Thymus (tissue), 11 donors: ENCODE data around the gene CTLA4. TPM values are rescaled to one million over a fixed set of nuclear protein-coding genes. Genes with fewer than 3 reads are reported as not detected.

Experiments
- DNase-seq, 9 donors: peaks; one replicate each; pipeline ENCODE4 v3.0.0-alpha.2; 2013; ENCODE audit warnings: low spot score in 9 of 9, low read depth in 6 of 9, missing footprints in 1 of 9
- H3K27ac ChIP-seq, 2 donors: one replicate each; pipeline ENCODE4 v1.5.1; 2013; ENCODE audit warnings: control low read depth in 1 of 2, low read depth in 1 of 2, low read length in 1 of 2, mild to moderate bottlenecking in 1 of 2, moderate library complexity in 1 of 2
- H3K27me3 ChIP-seq, 2 donors: one replicate each; pipeline ENCODE4 v1.5.1; 2013; ENCODE audit warnings: low read length in 1 of 2; ENCODE audit not compliant: control insufficient read depth in 2 of 2, insufficient read depth in 1 of 2
- H3K36me3 ChIP-seq, 2 donors: one replicate each; pipeline ENCODE4 v1.5.1; 2013; ENCODE audit warnings: low read length in 1 of 2, mild to moderate bottlenecking in 1 of 2, moderate library complexity in 1 of 2; ENCODE audit not compliant: control insufficient read depth in 2 of 2, insufficient read depth in 2 of 2
- H3K4me1 ChIP-seq, 2 donors: one replicate each; pipeline ENCODE4 v1.5.1; 2013; ENCODE audit warnings: low read length in 2 of 2; ENCODE audit not compliant: control insufficient read depth in 2 of 2, insufficient read depth in 2 of 2
- H3K4me3 ChIP-seq, 2 donors: one replicate each; pipeline ENCODE4 v1.5.1; 2013; ENCODE audit warnings: low read length in 2 of 2, control low read depth in 1 of 2, mild to moderate bottlenecking in 1 of 2
- H3K9me3 ChIP-seq, 2 donors: one replicate each; pipeline ENCODE4 v1.5.1; 2013; ENCODE audit warnings: low read length in 1 of 2, mild to moderate bottlenecking in 1 of 2; ENCODE audit not compliant: control insufficient read depth in 2 of 2, insufficient read depth in 1 of 2
- WGBS: extraction: QIAGEN DNeasy Blood & Tissue Kit; methylation state at CpG from one replicate; pipeline ENCODE4 v1.1.7; 2013; 5-methylcytosine and 5-hydroxymethylcytosine counted together
- polyA plus RNA-seq: library from polyadenylated mRNA; stranded (reverse); fragments of 200-250 nt; gene quantifications from one replicate; pipeline ENCODE4 v1.2.3, GENCODE V29; 2013
- total RNA-seq: library from RNA; stranded (reverse); fragments of 120-200 nt; gene quantifications from one replicate; pipeline ENCODE4 v1.2.4, GENCODE V29; 2013
- donor health status: healthy.

Gene CTLA4
- total and polyA plus RNA-seq, 2 donors = 10.6 to 12.3 TPM

GRCh38 chr2:203852760-203853159, 14.8 kb upstream of the CTLA4 start:
- H3K4me3 ChIP-seq = no peak overlapping the region
- 97% methylated on average over 2 of the region's 2 CpGs for WGBS
- no peak for DNase-seq

GRCh38 chr2:203853271-203853670, 14.3 kb upstream of the CTLA4 start:
- Histone ChIP-seq H3K9me3 (no peaks in the 10 kb centered on the region), H3K4me3 (no peak overlapping the region), H3K4me1 (no peaks in the 10 kb centered on the region), H3K27me3 (no peaks in the 10 kb centered on the region), H3K27ac (no peak overlapping the region), H3K36me3 (no peaks in the 10 kb centered on the region)
- WGBS = 87% methylated on average over 3 of the region's 3 CpGs
- no peak for DNase-seq

More at GRCh38 chr2:203852760-203853159, 14.8 kb upstream of the CTLA4 start:
- Histone ChIP-seq H3K27ac (no peak overlapping the region), H3K27me3 (no peaks in the 10 kb centered on the region), H3K4me1 (no peaks in the 10 kb centered on the region), H3K9me3 (no peaks in the 10 kb centered on the region), H3K36me3 (no peaks in the 10 kb centered on the region)

DNA sequence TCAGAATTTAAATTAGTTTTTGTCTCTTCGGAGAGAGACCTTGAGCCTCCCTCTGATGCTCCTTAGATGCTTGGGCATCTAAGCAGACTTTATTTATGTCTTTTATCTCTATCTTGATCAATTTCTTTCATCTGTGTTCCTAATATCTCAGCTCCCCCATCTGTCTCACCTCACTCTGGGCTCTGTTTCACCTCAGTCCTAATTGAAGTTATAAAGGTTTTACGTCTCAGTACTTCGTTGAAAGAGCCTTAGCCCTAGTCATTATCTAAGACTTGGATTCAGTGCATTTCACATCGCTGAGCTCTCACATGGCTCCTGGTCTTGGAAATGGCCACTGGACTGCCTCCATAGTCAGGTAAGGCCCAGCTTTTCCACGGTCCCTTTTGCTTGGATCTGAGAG, 13.8 kb upstream of the CTLA4 start:
- H3K4me1 ChIP-seq = no peaks in the 10 kb centered on the region
- H3K4me3 ChIP-seq = no peak overlapping the region
- no peak for DNase-seq
- H3K36me3 ChIP-seq = no peaks in the 10 kb centered on the region
- 94% methylated on average over 5 of the region's 5 CpGs for WGBS
- no peaks in the 10 kb centered on the region for H3K9me3 ChIP-seq
- H3K27me3 ChIP-seq = no peaks in the 10 kb centered on the region
- no peak overlapping the region for H3K27ac ChIP-seq

DNA sequence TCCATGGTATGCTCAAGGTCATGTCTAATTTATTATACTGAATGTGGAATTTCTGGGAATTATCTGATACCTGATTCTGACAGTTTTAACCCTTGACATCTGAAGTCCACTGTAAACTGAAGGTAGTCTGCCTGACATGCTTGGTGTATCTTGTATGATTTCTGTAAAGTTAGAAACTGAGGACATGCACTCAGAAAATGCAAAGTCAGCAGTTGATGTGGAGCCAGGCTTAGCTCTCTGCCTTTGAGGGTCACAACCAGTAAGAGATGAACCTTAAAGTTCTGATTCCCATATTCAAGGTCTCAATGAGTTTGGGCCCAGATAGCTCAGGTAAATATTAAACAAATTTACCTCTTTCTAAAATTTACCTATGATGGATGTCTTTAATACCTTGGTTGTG, 12.3 kb upstream of the CTLA4 start:
- no peaks in the 10 kb centered on the region for H3K27me3 ChIP-seq
- H3K9me3 ChIP-seq = no peaks in the 10 kb centered on the region
- H3K27ac ChIP-seq = no peak overlapping the region
- no peaks in the 10 kb centered on the region for H3K36me3 ChIP-seq
- H3K4me3 ChIP-seq = no peak overlapping the region
- no peak for DNase-seq
- no peaks in the 10 kb centered on the region for H3K4me1 ChIP-seq

GRCh38 chr2:203857656-203858055, 9.9 kb upstream of the CTLA4 start:
- H3K36me3 ChIP-seq = no peaks in the 10 kb centered on the region
- H3K4me1 ChIP-seq = no peaks in the 10 kb centered on the region
- no peaks in the 10 kb centered on the region for H3K27me3 ChIP-seq
- 48% methylated on average over 2 of the region's 2 CpGs for WGBS
- H3K9me3 ChIP-seq = no peaks in the 10 kb centered on the region
- H3K4me3 ChIP-seq = no peak overlapping the region
- H3K27ac ChIP-seq = no peak overlapping the region
- DNase-seq = no peak

- WGBS = 97% methylated on average over 2 of the region's 2 CpGs
- Histone ChIP-seq H3K4me1 (no peaks in the 10 kb centered on the region), H3K4me3 (no peak overlapping the region), H3K36me3 (no peaks in the 10 kb centered on the region), H3K27me3 (no peaks in the 10 kb centered on the region), H3K27ac (no peak overlapping the region), H3K9me3 (no peaks in the 10 kb centered on the region)
- no peak for DNase-seq
Measured at GRCh38 chr2:203858176-203858575, 9.4 kb upstream of the CTLA4 start.

GRCh38 chr2:203859030-203859789, 8.4 kb upstream of the CTLA4 start:
- WGBS = 95% methylated on average over 3 of the region's 3 CpGs
- Histone ChIP-seq H3K4me3 (no peak overlapping the region), H3K4me1 (no peaks in the 10 kb centered on the region), H3K36me3 (no peaks in the 10 kb centered on the region), H3K9me3 (no peaks in the 10 kb centered on the region), H3K27ac (no peak overlapping the region), H3K27me3 (no peaks in the 10 kb centered on the region)
- DNase-seq = no peak

GRCh38 chr2:203861197-203861596, 6.4 kb upstream of the CTLA4 start:
- no peak for DNase-seq
- no peaks in the 10 kb centered on the region for H3K4me1 ChIP-seq
- H3K4me3 ChIP-seq = no peak overlapping the region
- no peaks in the 10 kb centered on the region for H3K36me3 ChIP-seq
- H3K27me3 ChIP-seq = no peaks in the 10 kb centered on the region
- H3K27ac ChIP-seq = no peak overlapping the region
- H3K9me3 ChIP-seq = no peaks in the 10 kb centered on the region
- WGBS = 85% methylated on average over 4 of the region's 4 CpGs

GRCh38 chr2:203861607-203862006, 6.0 kb upstream of the CTLA4 start:
- DNase-seq = no peak
- no peaks in the 10 kb centered on the region for H3K9me3 ChIP-seq
- no peak overlapping the region for H3K27ac ChIP-seq
- H3K4me1 ChIP-seq = peaks cover 0 to 2% of the 10 kb centered on the region in 2 donors
- no peaks in the 10 kb centered on the region for H3K36me3 ChIP-seq
- no peaks in the 10 kb centered on the region for H3K27me3 ChIP-seq
- 93% methylated on average over 1 of the region's 1 CpG for WGBS
- no peak overlapping the region for H3K4me3 ChIP-seq
